HAP-1 (cell line): ENCODE results near the gene UCN3.
"Not testable (repeated sequence)": the region's sequence is repeated elsewhere in the genome, so short reads cannot be mapped to it uniquely, and the experiment has no call there.

Experiments
- DNase-seq, 2 experiments: peaks; one replicate each; pipeline ENCODE4 v3.0.0-alpha.2; 2016 to 2020; ENCODE audit warnings: low spot score in 2 of 2
- H3K27me3 ChIP-seq: fragments of 250-450 bp; sonication (Bioruptor Pico); 2 replicates; pipeline ENCODE4 v1.5.1; 2020; ENCODE audit warnings: low read depth, mild to moderate bottlenecking, moderate library complexity
- H3K36me3 ChIP-seq: fragments of 250-450 bp; sonication (Bioruptor Pico); replicated peaks from 2 replicates; pipeline ENCODE4 v1.5.1; 2020; ENCODE audit warnings: mild to moderate bottlenecking
- H3K4me1 ChIP-seq: fragments of 250-450 bp; sonication (Bioruptor Pico); 2 replicates; pipeline ENCODE4 v1.5.1; 2020; ENCODE audit warnings: mild to moderate bottlenecking
- H3K4me3 ChIP-seq: fragments of 250-450 bp; sonication (Bioruptor Pico); 2 replicates; pipeline ENCODE4 v1.5.1; 2020; ENCODE audit warnings: mild to moderate bottlenecking, moderate library complexity
- H3K9me3 ChIP-seq: fragments of 250-450 bp; sonication (Bioruptor Pico); 2 replicates; pipeline ENCODE4 v1.5.1; 2020; ENCODE audit warnings: mild to moderate bottlenecking, moderate library complexity
- in situ Hi-C: fragments of 300-500 bp; cut with MboI; formaldehyde crosslinking; loops from 3 replicates; pipeline ENCODE4 v1.14.3; 2020; ENCODE audit warnings: low sequenced_read_pairs, inconsistent platforms, mixed read lengths

Gene UCN3

DNA sequence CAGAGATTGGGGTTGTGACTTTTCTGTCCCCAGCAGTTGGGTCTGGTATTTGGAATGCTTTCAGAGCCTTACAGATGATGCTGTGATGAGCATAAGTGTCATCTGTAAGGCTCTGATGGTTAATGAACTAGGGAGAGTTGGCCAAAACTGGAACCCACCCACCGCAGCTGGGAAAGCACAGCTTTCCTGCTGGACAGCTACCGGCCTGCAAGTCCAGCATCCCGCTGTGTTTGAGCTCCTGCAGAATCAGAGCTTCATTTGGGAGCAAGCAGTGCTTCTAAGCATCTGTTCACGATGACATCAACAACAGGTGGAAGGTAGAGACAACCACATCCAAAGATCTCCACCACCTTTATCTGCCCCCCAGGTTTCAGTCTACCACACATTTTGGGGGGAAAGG lies 11.7 kb downstream of the UCN3 start:
- no peak for DNase-seq
- H3K9me3 ChIP-seq, result no peaks in the 10 kb centered on the region

DNA sequence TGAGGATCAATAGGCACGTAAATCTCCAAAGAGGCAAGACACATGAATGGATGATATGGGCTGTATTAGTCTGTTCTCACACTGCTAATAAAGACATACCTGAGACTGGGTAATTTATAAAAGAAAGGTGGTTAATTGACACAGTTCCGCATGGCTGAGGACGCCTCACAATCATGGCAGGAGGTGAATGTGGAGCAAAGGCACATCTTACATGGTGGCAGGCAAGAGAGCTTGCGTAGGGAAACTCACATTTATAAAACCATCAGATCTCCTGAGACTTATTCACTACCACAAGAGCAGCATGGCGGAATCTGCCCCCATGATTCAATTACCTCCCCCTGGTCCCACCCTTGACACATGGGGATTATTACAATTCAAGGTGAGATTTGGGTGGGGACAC lies 14.4 kb downstream of the UCN3 start:
- DNase-seq, H3K4me1 ChIP-seq, H3K27me3 ChIP-seq, H3K36me3 ChIP-seq, H3K4me3 ChIP-seq, H3K9me3 ChIP-seq: not testable (repeated sequence)
- in situ Hi-C loops, result loop anchor here (25.0 kb wide), 1 partner anchor 542 kb away; the partner anchor contains the start of gene AKR1E2

More for the DNA sequence above, 11.7 kb downstream of the UCN3 start:
- Histone ChIP-seq H3K36me3 (no peaks in the 10 kb centered on the region), H3K4me3 (no peak overlapping the region), H3K4me1 (no peaks in the 10 kb centered on the region), H3K27me3 (no peaks in the 10 kb centered on the region)
- in situ Hi-C loops, result loop anchor here (25.0 kb wide), 1 partner anchor 539 kb away; the partner anchor contains the start of gene AKR1E2

DNA sequence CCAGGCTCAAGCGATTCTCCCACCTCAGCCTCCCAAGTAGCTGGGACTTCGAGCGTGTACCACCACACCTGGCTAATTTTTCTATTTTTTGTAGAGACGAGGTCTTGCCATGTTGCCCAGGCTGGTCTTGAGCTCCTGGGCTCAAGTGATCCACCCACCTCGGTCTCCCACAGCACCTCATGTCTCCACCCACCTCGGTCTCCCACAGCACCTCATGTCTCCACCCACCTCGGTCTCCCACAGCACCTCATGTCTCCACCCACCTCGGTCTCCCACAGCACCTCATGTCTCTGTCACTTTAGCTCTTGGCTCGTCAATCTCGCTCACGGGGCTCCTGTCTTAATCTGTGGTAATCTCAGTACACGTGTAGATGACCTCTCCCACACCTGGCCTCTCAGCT lies 15.6 kb downstream of the UCN3 start:
- H3K27me3 ChIP-seq, DNase-seq, H3K9me3 ChIP-seq, H3K4me1 ChIP-seq, H3K36me3 ChIP-seq, H3K4me3 ChIP-seq: not testable (repeated sequence)
- in situ Hi-C loops, result loop anchor here (25.0 kb wide), 1 partner anchor 543 kb away; the partner anchor contains the start of gene AKR1E2

DNA sequence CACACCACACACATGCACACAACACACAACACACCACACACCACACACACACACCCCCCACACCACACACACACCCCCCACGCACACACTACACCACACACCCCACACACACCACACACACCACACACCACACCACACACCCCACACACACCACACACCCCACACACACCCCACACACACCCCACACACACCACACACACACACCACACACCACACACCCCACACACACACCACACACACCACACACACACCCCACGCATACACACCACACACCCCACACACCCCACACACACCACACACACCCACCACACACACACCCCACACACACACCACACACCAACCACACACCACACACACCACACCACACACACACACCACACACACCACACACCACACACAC lies 16.4 kb downstream of the UCN3 start:
- Histone ChIP-seq H3K36me3 (no peaks in the 10 kb centered on the region), H3K9me3 (no peaks in the 10 kb centered on the region), H3K4me3 (no peak overlapping the region), H3K4me1 (no peaks in the 10 kb centered on the region), H3K27me3 (no peaks in the 10 kb centered on the region)
- in situ Hi-C loops, result loop anchor here (25.0 kb wide), 1 partner anchor 544 kb away; the partner anchor contains the start of gene AKR1E2
- DNase-seq, result no peak

DNA sequence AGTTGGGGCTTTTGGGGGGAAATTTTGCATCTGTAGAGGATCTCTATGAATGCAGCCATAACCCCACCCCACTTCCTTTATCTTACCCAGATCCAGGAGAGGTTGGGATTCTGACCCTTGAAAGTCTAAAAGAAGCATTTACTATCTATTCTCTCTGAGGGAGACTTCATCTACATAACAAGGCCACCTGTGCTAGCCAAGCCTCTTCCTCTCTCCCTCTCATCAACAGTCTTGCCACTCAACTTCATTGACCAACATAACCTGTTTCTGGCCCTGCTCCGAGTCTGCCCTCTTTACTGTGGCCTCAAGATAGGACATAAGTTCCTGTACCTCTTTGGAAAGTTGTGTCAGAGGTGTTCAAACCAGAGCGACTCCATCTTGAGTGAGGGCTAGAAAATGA lies 20.5 kb downstream of the UCN3 start:
- no peaks in the 10 kb centered on the region for H3K36me3 ChIP-seq
- in situ Hi-C loops, result loop anchor here (25.0 kb wide), 1 partner anchor 548 kb away; the partner anchor contains the start of gene AKR1E2
- no peaks in the 10 kb centered on the region for H3K9me3 ChIP-seq
- no peak for DNase-seq
- no peaks in the 10 kb centered on the region for H3K4me1 ChIP-seq
- H3K4me3 ChIP-seq, result no peak overlapping the region
- H3K27me3 ChIP-seq, result no peaks in the 10 kb centered on the region

DNA sequence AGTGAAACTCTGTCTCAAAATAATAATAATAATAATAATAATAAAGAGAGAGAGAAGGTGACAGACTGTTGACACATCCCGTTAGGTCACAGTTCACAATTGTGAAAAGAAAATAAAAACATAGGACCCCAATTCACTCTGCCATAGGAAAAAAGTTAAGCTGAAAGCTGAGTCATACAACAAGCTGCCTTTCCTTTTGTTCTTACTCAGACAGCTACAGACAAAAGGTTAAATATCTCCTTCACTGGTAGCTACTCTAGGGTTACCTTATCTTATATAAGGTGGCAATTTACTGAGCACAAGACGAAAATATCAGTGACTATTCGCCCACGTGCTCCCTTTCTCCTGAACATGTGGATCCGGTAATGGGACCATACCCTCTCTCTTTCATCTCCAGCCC lies 22.4 kb downstream of the UCN3 start:
- H3K9me3 ChIP-seq, result no peaks in the 10 kb centered on the region
- no peak for DNase-seq
- no peaks in the 10 kb centered on the region for H3K36me3 ChIP-seq
- H3K4me3 ChIP-seq, result no peak overlapping the region
- no peaks in the 10 kb centered on the region for H3K4me1 ChIP-seq
- in situ Hi-C loops, result loop anchor here (25.0 kb wide), 1 partner anchor 550 kb away; the partner anchor contains the start of gene AKR1E2
- no peaks in the 10 kb centered on the region for H3K27me3 ChIP-seq

DNA sequence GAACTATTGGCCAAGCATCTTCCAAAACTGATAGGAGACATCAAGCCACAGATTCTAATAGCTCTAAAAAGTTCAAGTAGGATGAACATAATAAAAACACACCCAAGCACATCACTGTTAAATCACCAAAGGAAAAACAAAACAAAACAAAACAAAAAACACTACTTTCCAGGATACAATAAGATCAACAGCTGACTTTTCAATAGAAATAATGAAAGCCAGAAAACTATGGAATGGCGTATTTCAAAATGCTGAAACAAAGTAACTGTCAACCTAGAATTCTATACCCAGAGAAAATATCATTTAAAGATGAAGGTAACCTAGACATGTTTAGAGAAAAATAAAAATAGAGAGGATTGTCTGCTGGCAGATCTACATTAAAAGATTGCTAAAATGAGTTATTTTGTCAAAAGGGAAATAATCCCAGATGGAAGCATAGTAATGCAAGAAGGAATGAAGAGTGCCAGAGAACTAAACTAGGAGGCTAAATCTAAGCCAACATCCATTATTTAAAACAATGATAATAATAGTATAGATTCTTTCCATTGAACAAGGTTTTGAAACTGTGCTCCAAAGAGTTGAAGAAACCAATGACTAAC lies 25.9 kb downstream of the UCN3 start:
- in situ Hi-C loops, result loop anchor here (25.0 kb wide), 1 partner anchor 553 kb away; the partner anchor contains the start of gene AKR1E2
- no peaks in the 10 kb centered on the region for H3K36me3 ChIP-seq
- no peaks in the 10 kb centered on the region for H3K27me3 ChIP-seq
- no peaks in the 10 kb centered on the region for H3K4me1 ChIP-seq
- DNase-seq, result no peak
- no peaks in the 10 kb centered on the region for H3K9me3 ChIP-seq
- no peak overlapping the region for H3K4me3 ChIP-seq

DNA sequence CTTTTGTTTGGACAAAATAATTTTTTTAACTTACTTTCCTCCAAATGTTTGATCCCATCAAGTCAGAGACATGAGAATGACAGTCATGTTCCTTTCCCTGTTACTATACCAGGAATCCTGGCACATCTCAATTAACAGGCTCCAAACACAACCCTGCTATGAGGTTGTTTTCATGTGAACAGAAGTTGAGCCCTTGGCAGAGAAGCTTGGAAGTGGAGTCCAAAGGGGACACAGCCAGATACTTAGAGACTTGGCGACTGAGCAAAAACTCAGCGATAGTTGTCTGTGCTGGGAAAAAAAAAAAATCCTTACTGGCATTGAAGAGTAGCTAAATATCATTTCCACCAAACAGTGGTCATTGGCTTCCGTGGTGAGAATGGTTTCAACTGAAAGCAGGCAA lies 27.0 kb downstream of the UCN3 start:
- Histone ChIP-seq H3K27me3 (no peaks in the 10 kb centered on the region), H3K4me3 (no peak overlapping the region), H3K9me3 (no peaks in the 10 kb centered on the region), H3K4me1 (no peaks in the 10 kb centered on the region), H3K36me3 (no peaks in the 10 kb centered on the region)
- in situ Hi-C loops, result loop anchor here (25.0 kb wide), 1 partner anchor 554 kb away; the partner anchor contains the start of gene AKR1E2
- no peak for DNase-seq

DNA sequence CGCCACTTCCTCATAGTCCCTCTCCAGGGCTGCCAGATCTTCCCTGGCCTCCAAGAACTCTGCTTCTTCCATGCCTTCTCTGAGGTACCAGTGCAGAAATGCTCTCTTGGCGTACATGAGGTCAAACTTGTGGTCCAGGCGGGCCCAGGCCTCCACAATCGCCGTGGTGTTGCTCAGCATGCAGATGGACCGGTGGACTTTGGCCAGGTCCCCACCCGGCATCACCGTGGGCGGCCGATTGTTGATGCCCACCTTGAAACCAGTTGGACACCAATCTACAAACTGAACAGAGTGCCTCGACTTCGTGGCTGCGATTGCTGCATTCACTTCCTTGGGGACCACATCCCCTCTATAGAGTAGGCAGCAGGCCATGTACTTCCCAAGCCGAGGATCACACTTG lies 28.8 kb downstream of the UCN3 start:
- Histone ChIP-seq H3K4me1 (no peaks in the 10 kb centered on the region), H3K4me3 (no peak overlapping the region)
- in situ Hi-C loops, result loop anchor here (25.0 kb wide), 1 partner anchor 556 kb away; the partner anchor contains the start of gene AKR1E2

DNA sequence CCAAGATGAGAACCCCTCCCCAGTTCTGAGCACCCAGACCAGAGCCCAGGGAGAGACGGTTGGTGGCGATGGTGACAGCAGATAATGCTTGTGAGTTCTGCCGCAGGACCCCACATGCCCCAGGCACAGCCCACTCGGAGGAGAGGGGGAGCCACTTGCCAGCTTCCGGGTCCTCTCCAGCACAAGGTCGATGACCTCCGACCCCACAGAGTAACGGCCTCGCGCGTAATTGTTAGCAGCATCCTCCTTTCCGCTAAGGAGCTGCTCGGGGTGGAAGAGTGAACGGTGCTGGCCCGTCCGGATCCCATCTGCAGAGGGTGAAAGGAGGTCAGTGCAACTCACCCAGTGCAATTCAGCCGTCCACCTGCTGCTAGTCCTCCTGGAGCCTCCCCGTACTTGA lies 30.4 kb downstream of the UCN3 start:
- Histone ChIP-seq H3K9me3 (no peaks in the 10 kb centered on the region), H3K4me1 (no peaks in the 10 kb centered on the region), H3K4me3 (no peak overlapping the region), H3K27me3 (no peaks in the 10 kb centered on the region), H3K36me3 (no peaks in the 10 kb centered on the region)
- no peak for DNase-seq
- in situ Hi-C loops, result loop anchor here (25.0 kb wide), 1 partner anchor 558 kb away; the partner anchor contains the start of gene AKR1E2

More for the DNA sequence above, 28.8 kb downstream of the UCN3 start:
- Histone ChIP-seq H3K36me3 (no peaks in the 10 kb centered on the region), H3K27me3 (no peaks in the 10 kb centered on the region), H3K9me3 (no peaks in the 10 kb centered on the region)
- no peak for DNase-seq

DNA sequence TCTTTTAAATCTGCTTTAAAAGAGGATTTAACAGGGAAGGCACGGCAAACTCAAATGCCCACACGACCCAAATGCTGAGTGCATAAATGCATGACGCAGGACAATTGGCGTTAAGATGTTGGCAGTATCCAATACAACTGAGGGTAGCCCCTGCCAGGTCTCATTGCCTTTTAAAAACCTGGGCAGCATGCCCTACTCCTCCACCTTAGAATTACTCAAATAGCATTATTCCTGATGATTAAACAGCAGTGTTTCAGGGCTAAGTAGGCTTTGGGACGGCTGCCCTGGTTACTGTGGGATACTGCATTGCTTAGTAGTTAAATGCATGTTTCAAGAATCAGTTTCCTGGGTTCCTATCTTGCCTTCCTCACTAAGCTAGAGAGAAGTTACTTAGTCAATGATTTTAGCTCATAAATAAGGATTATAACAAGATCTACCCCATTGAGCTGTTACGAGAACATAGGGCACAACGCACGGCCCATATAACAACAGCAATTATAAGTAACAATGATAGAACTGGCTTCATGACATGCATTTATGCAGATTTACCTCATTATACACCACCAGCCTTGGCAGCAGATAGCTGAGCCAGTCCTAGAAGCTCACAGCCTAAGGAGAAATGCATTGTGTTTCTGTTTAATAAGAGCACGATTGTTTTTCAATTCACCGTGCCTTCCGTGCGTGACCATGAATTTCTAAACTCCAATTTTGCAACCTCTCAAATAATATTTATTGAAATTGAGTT lies 32.0 kb downstream of the UCN3 start:
- no peaks in the 10 kb centered on the region for H3K36me3 ChIP-seq
- DNase-seq, result no peak
- H3K9me3 ChIP-seq, result no peaks in the 10 kb centered on the region
- no peaks in the 10 kb centered on the region for H3K4me1 ChIP-seq
- H3K27me3 ChIP-seq, result no peaks in the 10 kb centered on the region
- H3K4me3 ChIP-seq, result no peak overlapping the region
- in situ Hi-C loops, result loop anchor here (25.0 kb wide), 1 partner anchor 559 kb away; the partner anchor contains the start of gene AKR1E2

DNA sequence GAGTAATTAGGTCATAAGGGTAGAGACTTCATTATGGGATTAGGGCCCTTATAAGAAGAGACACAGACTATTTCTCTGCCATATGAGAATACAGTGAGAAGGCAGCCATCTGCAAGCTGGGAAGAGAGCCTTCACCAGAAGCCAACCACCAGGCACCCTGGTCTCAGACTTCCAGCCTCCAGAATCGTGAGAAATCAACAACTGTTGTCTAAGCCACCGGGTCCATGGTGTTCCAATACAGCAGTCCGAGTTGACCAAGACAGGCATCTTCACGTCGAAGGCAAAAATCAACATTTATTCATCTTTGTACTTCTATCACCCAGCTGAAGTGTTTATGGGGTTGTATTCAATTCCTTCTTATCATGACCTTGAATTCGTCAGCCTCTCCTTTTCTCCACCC lies 34.6 kb downstream of the UCN3 start:
- no peak for DNase-seq
- Histone ChIP-seq H3K27me3 (no peaks in the 10 kb centered on the region), H3K4me1 (no peaks in the 10 kb centered on the region), H3K36me3 (no peaks in the 10 kb centered on the region), H3K4me3 (no peak overlapping the region), H3K9me3 (no peaks in the 10 kb centered on the region)
- in situ Hi-C loops, result loop anchor here (25.0 kb wide), 1 partner anchor 562 kb away; the partner anchor contains the start of gene AKR1E2

DNA sequence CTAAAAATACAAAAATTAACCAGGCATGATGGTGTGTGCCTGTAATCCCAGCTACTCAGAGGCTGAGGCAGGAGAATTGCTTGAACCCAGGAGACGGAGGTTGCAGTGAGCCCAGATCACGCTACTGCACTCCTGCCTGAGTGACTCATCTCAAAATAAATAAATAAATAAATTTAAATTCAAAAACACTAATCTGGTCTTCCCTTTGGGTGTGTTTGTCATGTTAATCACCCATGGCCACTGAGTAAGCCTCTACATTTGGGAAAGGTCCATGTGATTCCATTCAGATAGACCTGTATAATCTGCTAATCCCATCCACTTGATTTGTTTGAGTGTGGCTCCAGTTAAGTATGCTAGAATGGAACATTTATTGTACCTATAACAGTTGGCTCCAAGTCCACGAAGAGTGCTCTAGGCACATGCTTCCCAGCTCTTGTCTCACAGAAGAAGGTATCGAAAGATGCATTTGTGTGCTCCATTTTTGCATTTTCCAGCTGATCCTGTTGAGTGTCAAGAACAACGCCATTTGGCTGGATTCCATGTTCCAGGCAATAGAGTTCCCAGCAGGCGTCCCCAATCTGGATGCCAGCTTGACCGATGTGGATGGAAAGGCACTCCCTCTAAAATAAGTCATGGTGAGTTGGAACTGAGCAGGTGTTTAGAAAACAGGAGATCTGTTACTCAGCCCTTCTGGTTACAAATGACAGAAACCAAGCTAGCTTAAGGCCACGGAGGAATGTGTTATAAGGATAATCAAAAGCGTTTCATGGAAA lies 35.9 kb downstream of the UCN3 start:
- in situ Hi-C loops, result no loop called here
- H3K36me3 ChIP-seq, result no peaks in the 10 kb centered on the region
- no peaks in the 10 kb centered on the region for H3K9me3 ChIP-seq
- no peak for DNase-seq
- no peak overlapping the region for H3K4me3 ChIP-seq
- no peaks in the 10 kb centered on the region for H3K27me3 ChIP-seq
- no peaks in the 10 kb centered on the region for H3K4me1 ChIP-seq
